IPS-18a (cell line): Measurements from ENCODE around the gene KLHL29.

ENCODE experiments used
- H3K27ac ChIP-seq: one replicate; pipeline ENCODE4 v1.5.1; 2013; ENCODE audit warnings: low read length
- H3K27me3 ChIP-seq: one replicate; pipeline ENCODE4 v1.6.1; 2013; ENCODE audit warnings: mild to moderate bottlenecking, low read length; ENCODE audit not compliant: control insufficient read depth, insufficient read depth
- H3K36me3 ChIP-seq: one replicate; pipeline ENCODE4 v1.6.1; 2013; ENCODE audit warnings: low read depth, low read length; ENCODE audit not compliant: control insufficient read depth
- H3K4me1 ChIP-seq: one replicate; pipeline ENCODE4 v1.6.1; 2013; ENCODE audit warnings: low read depth, low read length; ENCODE audit not compliant: control insufficient read depth
- H3K4me3 ChIP-seq: one replicate; pipeline ENCODE4 v1.5.1; 2013; ENCODE audit warnings: low read length
- H3K9ac ChIP-seq: one replicate; pipeline ENCODE4 v1.6.1; 2013; ENCODE audit warnings: mild to moderate bottlenecking, low read length, moderate library complexity
- H3K9me3 ChIP-seq: one replicate; pipeline ENCODE4 v1.6.1; 2013; ENCODE audit warnings: low read depth, low read length; ENCODE audit not compliant: control insufficient read depth

The KLHL29 gene

GRCh38 chr2:23698721-23699579 lies 314.0 kb downstream of the KLHL29 start:
- Histone ChIP-seq H3K4me1 (peaks cover 4% of the 10 kb centered on the region), H3K9me3 (no peaks in the 10 kb centered on the region), H3K4me3 (no peak overlapping the region), H3K36me3 (no peaks in the 10 kb centered on the region), H3K27me3 (no peaks in the 10 kb centered on the region), H3K9ac (no peak overlapping the region), H3K27ac (no peak overlapping the region)

GRCh38 chr2:23699580-23699925 lies 314.6 kb downstream of the KLHL29 start:
- H3K9ac ChIP-seq = no peak overlapping the region
- peaks cover 4% of the 10 kb centered on the region for H3K4me1 ChIP-seq
- no peaks in the 10 kb centered on the region for H3K27me3 ChIP-seq
- no peak overlapping the region for H3K4me3 ChIP-seq
- no peaks in the 10 kb centered on the region for H3K9me3 ChIP-seq
- no peak overlapping the region for H3K27ac ChIP-seq
- H3K36me3 ChIP-seq = no peaks in the 10 kb centered on the region

GRCh38 chr2:23700627-23701026 lies 315.6 kb downstream of the KLHL29 start:
- Histone ChIP-seq H3K4me1 (peaks cover 4% of the 10 kb centered on the region), H3K9ac (no peak overlapping the region), H3K27me3 (no peaks in the 10 kb centered on the region), H3K27ac (no peak overlapping the region), H3K36me3 (no peaks in the 10 kb centered on the region), H3K4me3 (no peak overlapping the region), H3K9me3 (no peaks in the 10 kb centered on the region)

- no peaks in the 10 kb centered on the region for H3K9me3 ChIP-seq
- no peaks in the 10 kb centered on the region for H3K36me3 ChIP-seq
- no peak overlapping the region for H3K4me3 ChIP-seq
- no peak overlapping the region for H3K9ac ChIP-seq
- no peaks in the 10 kb centered on the region for H3K27me3 ChIP-seq
- peaks cover 4% of the 10 kb centered on the region for H3K4me1 ChIP-seq
- H3K27ac ChIP-seq = no peak overlapping the region
Observed at GRCh38 chr2:23703037-23703582, 318.1 kb downstream of the KLHL29 start.

GRCh38 chr2:23703583-23704385 lies 318.8 kb downstream of the KLHL29 start:
- no peak overlapping the region for H3K9ac ChIP-seq
- H3K4me1 ChIP-seq = peaks cover 1% of the 10 kb centered on the region
- H3K9me3 ChIP-seq = no peaks in the 10 kb centered on the region
- H3K27me3 ChIP-seq = no peaks in the 10 kb centered on the region
- no peak overlapping the region for H3K4me3 ChIP-seq
- no peaks in the 10 kb centered on the region for H3K36me3 ChIP-seq
- H3K27ac ChIP-seq = no peak overlapping the region

- H3K4me3 ChIP-seq = no peak overlapping the region
- no peak overlapping the region for H3K27ac ChIP-seq
- no peaks in the 10 kb centered on the region for H3K9me3 ChIP-seq
- H3K9ac ChIP-seq = no peak overlapping the region
- no peaks in the 10 kb centered on the region for H3K4me1 ChIP-seq
- no peaks in the 10 kb centered on the region for H3K36me3 ChIP-seq
- no peaks in the 10 kb centered on the region for H3K27me3 ChIP-seq
Observed at GRCh38 chr2:23705771-23706612, 321.0 kb downstream of the KLHL29 start.

GRCh38 chr2:23706613-23707078 lies 321.7 kb downstream of the KLHL29 start:
- H3K27ac ChIP-seq = no peak overlapping the region
- H3K9ac ChIP-seq = no peak overlapping the region
- H3K4me1 ChIP-seq = no peaks in the 10 kb centered on the region
- H3K9me3 ChIP-seq = no peaks in the 10 kb centered on the region
- no peaks in the 10 kb centered on the region for H3K27me3 ChIP-seq
- no peak overlapping the region for H3K4me3 ChIP-seq
- H3K36me3 ChIP-seq = no peaks in the 10 kb centered on the region

- Histone ChIP-seq H3K9me3 (no peaks in the 10 kb centered on the region), H3K4me3 (no peak overlapping the region), H3K36me3 (no peaks in the 10 kb centered on the region), H3K27me3 (no peaks in the 10 kb centered on the region), H3K4me1 (peaks cover 4% of the 10 kb centered on the region), H3K9ac (no peak overlapping the region), H3K27ac (no peak overlapping the region)
Observed at GRCh38 chr2:23707096-23707495, 322.1 kb downstream of the KLHL29 start.

- Histone ChIP-seq H3K9me3 (no peaks in the 10 kb centered on the region), H3K36me3 (no peaks in the 10 kb centered on the region), H3K4me1 (peaks cover 15% of the 10 kb centered on the region), H3K4me3 (no peak overlapping the region), H3K27ac (no peak overlapping the region), H3K27me3 (no peaks in the 10 kb centered on the region), H3K9ac (no peak overlapping the region)
Observed at GRCh38 chr2:23708771-23709170, 323.8 kb downstream of the KLHL29 start.

- no peaks in the 10 kb centered on the region for H3K36me3 ChIP-seq
- no peaks in the 10 kb centered on the region for H3K9me3 ChIP-seq
- H3K27me3 ChIP-seq = no peaks in the 10 kb centered on the region
- H3K9ac ChIP-seq = no peak overlapping the region
- peaks cover 15% of the 10 kb centered on the region for H3K4me1 ChIP-seq
- H3K27ac ChIP-seq = no peak overlapping the region
- H3K4me3 ChIP-seq = no peak overlapping the region
Observed at GRCh38 chr2:23709311-23709710, 324.3 kb downstream of the KLHL29 start.
